Activated T-cell treated with anti-CD3 and anti-CD28 coated beads, Interleukin-2, amount 50 U/mL, for 72 hours (primary cell): ENCODE data around the gene ACTL10. TPM values are rescaled to one million over a fixed set of nuclear protein-coding genes. Genes with fewer than 3 reads are reported as not detected.
A peak's percentile ranks its signal among the peaks of the same experiment; 100 is the strongest.
"Not testable (repeated sequence)": the region's sequence is repeated elsewhere in the genome, so short reads cannot be mapped to it uniquely, and the experiment has no call there.

Experiments
- ATAC-seq, 2 donors: fragments of 150-1000 bp; cut with Tn5 transposase; replicated peaks in 1 of 2; 2 replicates each; pipeline ENCODE4 v1.10.0; 2021; ENCODE audit warnings: moderate library complexity in 2 of 2, mild to moderate bottlenecking in 1 of 2
- DNase-seq, 2 donors: peaks; one replicate each; pipeline ENCODE4 v3.0.0; 2021 to 2022; ENCODE audit warnings: mixed read lengths in 1 of 2
- H3K27ac Mint-ChIP-seq: one replicate; pipeline ENCODE4 v1.8.0; 2022; ENCODE audit warnings: mild to moderate bottlenecking, moderate library complexity, mixed read lengths
- H3K27me3 Mint-ChIP-seq: one replicate; pipeline ENCODE4 v1.8.0; 2022; ENCODE audit warnings: low read depth, mixed read lengths
- H3K36me3 Mint-ChIP-seq, 2 donors: one replicate each; pipeline ENCODE4 v1.8.0; 2022; ENCODE audit warnings: mixed read lengths in 2 of 2, mild to moderate bottlenecking in 1 of 2; ENCODE audit not compliant: insufficient read depth in 2 of 2
- H3K4me1 Mint-ChIP-seq: one replicate; pipeline ENCODE4 v1.8.0; 2022; ENCODE audit warnings: low read depth, mixed read lengths
- H3K4me3 Mint-ChIP-seq, 2 donors: one replicate each; pipeline ENCODE4 v1.8.0; 2022; ENCODE audit warnings: mild to moderate bottlenecking in 2 of 2, mixed read lengths in 2 of 2, moderate library complexity in 2 of 2
- H3K9me3 Mint-ChIP-seq, 2 donors: one replicate each; pipeline ENCODE4 v1.8.0; 2022; ENCODE audit warnings: mixed read lengths in 2 of 2
- total RNA-seq, 2 donors: library from RNA; stranded (reverse); gene quantifications; one replicate each; pipeline ENCODE4 v1.2.3, GENCODE V29; 2022

The ACTL10 gene
- total RNA-seq, 2 donors from 2014 or later = 1.4 to 1.8 TPM

- Mint-ChIP-seq H3K4me1 (peaks cover 55% of the 10 kb centered on the region), H3K27me3 (no peaks in the 10 kb centered on the region), H3K9me3 (no peaks in the 10 kb centered on the region), H3K27ac (peak overlapping the region; percentile 88), H3K36me3 (peaks cover 3 to 4% of the 10 kb centered on the region in 2 donors), H3K4me3 (peak overlapping the region; percentile 78 to 83)
- DNase-seq (peak; percentile 68 to 82), ATAC-seq (peak; percentile 32 to 42)
These were observed 23.2 kb downstream of the ACTL10 start for GRCh38 chr20:33689973-33690372.

DNA sequence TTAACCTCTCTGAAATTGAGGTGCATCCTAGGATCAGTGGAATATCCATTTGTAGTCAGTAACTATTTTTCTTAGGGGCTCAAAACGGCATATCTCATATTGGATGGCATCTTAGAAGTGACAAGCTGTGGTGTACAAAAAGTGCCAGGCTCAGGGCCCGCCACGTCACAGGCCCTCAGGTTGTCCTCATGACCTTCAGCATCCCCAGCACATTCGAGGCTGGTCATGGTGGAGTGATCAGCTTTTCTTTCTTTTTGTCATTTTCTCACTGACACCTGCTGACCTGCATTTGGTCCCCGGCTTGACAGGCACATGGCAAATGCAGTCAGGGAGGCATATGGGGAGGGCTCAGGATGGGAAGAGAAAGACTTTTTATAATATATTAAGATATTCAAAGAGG, 26.5 kb downstream of the ACTL10 start:
- Mint-ChIP-seq H3K4me3 (no peak overlapping the region), H3K4me1 (peaks cover 34% of the 10 kb centered on the region), H3K9me3 (no peaks in the 10 kb centered on the region), H3K27me3 (no peaks in the 10 kb centered on the region), H3K27ac (no peak overlapping the region), H3K36me3 (no peaks in the 10 kb centered on the region)
- DNase-seq (no peak), ATAC-seq (no peak)

- no peak for ATAC-seq
- peaks cover 27% of the 10 kb centered on the region for H3K4me1 Mint-ChIP-seq
- H3K27me3 Mint-ChIP-seq = no peaks in the 10 kb centered on the region
- H3K9me3 Mint-ChIP-seq = no peaks in the 10 kb centered on the region
- no peak overlapping the region for H3K4me3 Mint-ChIP-seq
- H3K36me3 Mint-ChIP-seq = no peaks in the 10 kb centered on the region
- no peak overlapping the region for H3K27ac Mint-ChIP-seq
- no peak for DNase-seq
These were observed 27.2 kb downstream of the ACTL10 start for GRCh38 chr20:33693741-33694638.

DNA sequence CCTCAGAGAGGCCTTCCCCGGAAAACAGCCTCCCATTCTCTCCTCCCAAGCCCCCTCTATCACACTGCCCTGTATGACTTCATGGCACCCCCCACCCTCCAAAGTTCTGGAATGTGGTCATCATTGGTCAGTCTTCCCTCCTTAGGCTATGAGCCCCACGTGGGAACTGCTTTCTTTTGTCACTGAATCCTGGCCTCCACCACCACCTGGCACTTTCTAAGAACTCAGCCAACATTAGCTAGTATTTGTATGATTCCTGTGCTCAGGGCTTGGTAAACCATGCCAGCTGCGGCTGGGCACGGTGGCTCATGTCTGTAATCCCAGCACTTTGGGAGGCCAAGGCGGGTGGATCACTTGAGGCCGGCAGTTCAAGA, 27.9 kb downstream of the ACTL10 start:
- no peak overlapping the region for H3K27ac Mint-ChIP-seq
- H3K4me1 Mint-ChIP-seq = peaks cover 21% of the 10 kb centered on the region
- H3K36me3 Mint-ChIP-seq = no peaks in the 10 kb centered on the region
- H3K9me3 Mint-ChIP-seq = no peaks in the 10 kb centered on the region
- no peak for DNase-seq
- no peaks in the 10 kb centered on the region for H3K27me3 Mint-ChIP-seq
- no peak overlapping the region for H3K4me3 Mint-ChIP-seq
- ATAC-seq = no peak

DNA sequence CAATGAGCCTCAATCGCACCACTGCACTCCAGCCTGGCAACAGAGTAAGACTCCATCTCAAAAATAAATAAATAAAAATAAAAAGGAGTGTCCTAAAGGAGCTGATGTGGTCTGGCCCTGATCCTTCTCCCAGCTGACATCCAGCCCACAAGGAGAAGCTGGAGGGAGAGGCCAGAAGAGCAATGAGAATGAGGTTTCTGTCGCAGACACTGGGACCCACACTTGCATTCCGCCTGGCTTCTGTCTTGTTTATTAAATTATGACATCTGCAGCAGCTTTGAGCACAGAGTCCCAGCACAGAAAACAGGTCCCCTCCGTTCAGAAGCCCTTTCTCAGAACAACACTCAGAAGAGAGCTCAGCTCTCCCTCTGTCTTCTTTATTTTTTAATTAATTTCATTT, 29.7 kb downstream of the ACTL10 start:
- no peaks in the 10 kb centered on the region for H3K9me3 Mint-ChIP-seq
- peaks cover 2% of the 10 kb centered on the region for H3K4me1 Mint-ChIP-seq
- H3K27ac Mint-ChIP-seq = no peak overlapping the region
- H3K36me3 Mint-ChIP-seq = peaks cover 0 to 5% of the 10 kb centered on the region in 2 donors
- no peak overlapping the region for H3K4me3 Mint-ChIP-seq
- ATAC-seq (no peak), DNase-seq (no peak)
- no peaks in the 10 kb centered on the region for H3K27me3 Mint-ChIP-seq

- H3K27me3 Mint-ChIP-seq = no peaks in the 10 kb centered on the region
- H3K9me3 Mint-ChIP-seq = no peaks in the 10 kb centered on the region
- H3K4me1 Mint-ChIP-seq = no peaks in the 10 kb centered on the region
- DNase-seq (no peak), ATAC-seq (no peak)
- no peak overlapping the region for H3K27ac Mint-ChIP-seq
- H3K4me3 Mint-ChIP-seq = no peak overlapping the region
- peaks cover 0 to 5% of the 10 kb centered on the region in 2 donors for H3K36me3 Mint-ChIP-seq
These were observed 30.4 kb downstream of the ACTL10 start for GRCh38 chr20:33697129-33697528.

DNA sequence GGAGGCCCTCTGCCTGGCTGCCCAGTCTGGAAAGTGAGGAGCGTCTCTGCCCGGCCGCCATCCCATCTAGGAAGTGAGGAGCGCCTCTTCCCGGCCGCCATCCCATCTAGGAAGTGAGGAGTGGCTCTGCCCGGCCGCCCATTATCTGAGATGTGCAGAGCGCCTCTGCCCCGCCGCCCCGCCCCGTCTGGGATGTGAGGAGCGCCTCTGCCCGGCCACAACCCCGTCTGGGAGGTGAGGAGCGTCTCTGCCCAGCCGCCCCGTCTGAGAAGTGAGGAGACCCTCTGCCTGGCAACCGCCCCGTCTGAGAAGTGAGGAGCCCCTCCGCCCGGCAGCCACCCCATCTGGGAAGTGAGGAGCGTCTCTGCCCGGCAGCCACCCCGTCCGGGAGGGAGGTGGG, 32.2 kb downstream of the ACTL10 start:
- not testable (repeated sequence) for H3K4me1 Mint-ChIP-seq, H3K36me3 Mint-ChIP-seq, ATAC-seq, H3K4me3 Mint-ChIP-seq, H3K9me3 Mint-ChIP-seq, H3K27ac Mint-ChIP-seq, H3K27me3 Mint-ChIP-seq, DNase-seq

GRCh38 chr20:33700696-33701441, 34.1 kb downstream of the ACTL10 start:
- not testable (repeated sequence) for H3K27ac Mint-ChIP-seq, H3K27me3 Mint-ChIP-seq, H3K9me3 Mint-ChIP-seq, ATAC-seq, H3K36me3 Mint-ChIP-seq, H3K4me1 Mint-ChIP-seq, DNase-seq, H3K4me3 Mint-ChIP-seq

DNA sequence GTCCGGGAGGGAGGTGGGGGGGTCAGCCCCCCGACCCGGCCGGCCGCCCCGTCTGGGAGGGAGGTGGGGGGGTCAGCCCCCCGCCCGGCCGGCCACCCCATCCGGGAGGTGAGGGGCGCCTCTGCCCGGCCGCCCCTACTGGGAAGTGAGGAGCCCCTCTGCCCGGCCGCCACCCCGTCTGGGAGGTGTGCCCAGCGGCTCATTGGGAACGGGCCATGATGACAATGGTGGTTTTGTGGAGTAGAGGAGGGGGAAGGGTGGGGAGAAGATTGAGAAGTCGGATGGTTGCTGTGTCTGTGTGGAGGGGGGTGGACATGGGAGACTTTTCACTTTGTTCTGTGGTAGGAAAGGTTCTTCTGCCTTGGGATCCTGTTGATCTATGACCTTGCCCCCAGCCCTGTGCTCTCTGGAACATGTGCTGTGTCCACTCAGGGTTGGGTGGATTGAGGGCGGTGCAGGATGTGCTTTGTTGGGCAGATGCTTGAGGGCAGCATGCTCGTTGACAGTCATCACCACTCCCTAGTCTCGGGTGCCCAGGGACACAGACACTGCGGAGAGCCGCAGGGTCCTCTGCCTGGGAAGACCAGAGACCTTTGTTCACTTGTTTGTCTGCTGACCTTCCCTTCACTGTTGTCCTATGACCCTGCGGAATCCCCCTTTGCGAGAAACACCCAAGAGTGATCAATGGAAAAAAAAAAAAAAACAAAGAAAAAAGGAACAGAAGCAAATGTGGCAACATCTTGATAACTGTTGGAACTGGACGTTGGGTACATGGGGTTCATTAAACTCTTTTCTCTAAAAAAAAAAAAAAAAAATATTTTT, 35.1 kb downstream of the ACTL10 start:
- no peak for DNase-seq
- H3K4me1 Mint-ChIP-seq = no peaks in the 10 kb centered on the region
- ATAC-seq = no peak
- H3K27ac Mint-ChIP-seq = no peak overlapping the region
- H3K36me3 Mint-ChIP-seq = peaks cover 0 to 5% of the 10 kb centered on the region in 2 donors
- no peak overlapping the region for H3K4me3 Mint-ChIP-seq
- H3K9me3 Mint-ChIP-seq = no peaks in the 10 kb centered on the region
- no peaks in the 10 kb centered on the region for H3K27me3 Mint-ChIP-seq

- ATAC-seq (no peak), DNase-seq (no peak)
- Mint-ChIP-seq H3K4me1 (no peaks in the 10 kb centered on the region), H3K27me3 (no peaks in the 10 kb centered on the region), H3K4me3 (no peak overlapping the region), H3K36me3 (peaks cover 0 to 5% of the 10 kb centered on the region in 2 donors), H3K27ac (no peak overlapping the region), H3K9me3 (no peaks in the 10 kb centered on the region)
These were observed 36.1 kb downstream of the ACTL10 start for GRCh38 chr20:33702861-33703260.

GRCh38 chr20:33703498-33704137, 36.9 kb downstream of the ACTL10 start:
- H3K4me1 Mint-ChIP-seq = no peaks in the 10 kb centered on the region
- ATAC-seq (no peak), DNase-seq (no peak)
- no peak overlapping the region for H3K4me3 Mint-ChIP-seq
- no peaks in the 10 kb centered on the region for H3K9me3 Mint-ChIP-seq
- no peaks in the 10 kb centered on the region for H3K27me3 Mint-ChIP-seq
- H3K27ac Mint-ChIP-seq = no peak overlapping the region
- peaks cover 0 to 5% of the 10 kb centered on the region in 2 donors for H3K36me3 Mint-ChIP-seq

DNA sequence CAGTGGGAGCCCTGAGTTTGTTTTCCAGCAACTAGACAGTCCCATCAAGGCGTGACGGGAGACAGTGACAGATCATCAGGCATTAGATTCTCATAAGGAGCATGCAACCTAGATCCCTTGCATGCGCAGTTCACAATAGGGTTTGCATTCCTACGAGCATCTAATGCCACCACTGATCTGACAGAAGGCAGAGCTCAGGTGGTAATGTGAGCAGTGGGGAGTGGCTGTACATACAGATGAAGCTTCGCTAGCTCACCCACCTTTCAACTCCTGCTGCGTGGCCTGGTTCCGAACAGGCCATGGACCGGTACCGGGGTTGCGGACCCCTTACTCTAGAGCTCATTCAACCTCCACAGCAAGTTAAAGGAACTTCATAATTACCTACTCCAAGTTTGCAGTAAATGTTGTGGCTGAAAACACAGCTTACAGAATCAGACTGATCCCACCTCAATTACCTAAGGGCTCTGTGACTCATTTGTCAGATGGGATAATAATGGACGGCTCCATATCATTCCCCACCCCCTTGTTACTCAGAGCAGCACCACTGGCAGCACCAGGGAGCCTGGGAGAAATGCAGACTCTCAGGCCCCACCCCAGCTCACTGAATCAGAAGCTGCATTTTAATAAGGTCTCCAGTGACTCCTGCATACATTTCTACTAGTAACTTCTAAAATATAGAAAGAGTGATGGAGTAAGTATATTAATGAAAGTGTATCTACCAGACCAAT, 37.6 kb downstream of the ACTL10 start:
- H3K4me1 Mint-ChIP-seq = peaks cover 6% of the 10 kb centered on the region
- peaks cover 0 to 5% of the 10 kb centered on the region in 2 donors for H3K36me3 Mint-ChIP-seq
- H3K27ac Mint-ChIP-seq = no peak overlapping the region
- no peak overlapping the region for H3K4me3 Mint-ChIP-seq
- ATAC-seq = no peak
- no peaks in the 10 kb centered on the region for H3K9me3 Mint-ChIP-seq
- no peak for DNase-seq
- H3K27me3 Mint-ChIP-seq = no peaks in the 10 kb centered on the region
